Endodermal cell (in vitro differentiated cells): ENCODE results near the gene PRDM7. TPM values are rescaled to one million over a fixed set of nuclear protein-coding genes. Genes with fewer than 3 reads are reported as not detected.
"Not testable (repeated sequence)": the region's sequence is repeated elsewhere in the genome, so short reads cannot be mapped to it uniquely, and the experiment has no call there.

Experiments
- DNase-seq: peaks from one replicate; pipeline ENCODE4 v3.0.0-alpha.2; 2017
- H3K27ac ChIP-seq: 2 replicates; pipeline ENCODE4 v1.5.1; 2013; ENCODE audit warnings: mild to moderate bottlenecking, low read depth, low read length, moderate library complexity
- H3K27me3 ChIP-seq: 2 replicates; pipeline ENCODE4 v1.6.1; 2013; ENCODE audit warnings: mild to moderate bottlenecking, low read length, moderate library complexity; ENCODE audit not compliant: insufficient read depth, control insufficient read depth, poor library complexity, severe bottlenecking
- H3K36me3 ChIP-seq: 2 replicates; pipeline ENCODE4 v1.7.0; 2013; ENCODE audit warnings: mild to moderate bottlenecking, low read length, moderate library complexity; ENCODE audit not compliant: control insufficient read depth, insufficient read depth
- H3K4me1 ChIP-seq: one replicate; pipeline ENCODE4 v1.7.0; 2013; ENCODE audit warnings: low read length; ENCODE audit not compliant: control insufficient read depth, insufficient read depth
- H3K4me3 ChIP-seq: 2 replicates; pipeline ENCODE4 v1.5.1; 2013; ENCODE audit warnings: mild to moderate bottlenecking, low read length, moderate library complexity
- H3K9ac ChIP-seq: 2 replicates; pipeline ENCODE4 v1.6.1; 2013; ENCODE audit warnings: mild to moderate bottlenecking, low read length, moderate library complexity; ENCODE audit not compliant: poor library complexity, severe bottlenecking; ENCODE audit errors: extremely low read depth
- H3K9me3 ChIP-seq: 2 replicates; pipeline ENCODE4 v1.6.1; 2013; ENCODE audit warnings: mild to moderate bottlenecking, low read length, moderate library complexity; ENCODE audit not compliant: control insufficient read depth
- H3K27ac Mint-ChIP-seq: 2 replicates; pipeline ENCODE4 v1.8.0; 2020; ENCODE audit warnings: mixed read lengths
- H3K27me3 Mint-ChIP-seq: 2 replicates; pipeline ENCODE4 v1.8.0; 2021; ENCODE audit warnings: mild to moderate bottlenecking, mixed read lengths; ENCODE audit not compliant: insufficient read depth
- H3K36me3 Mint-ChIP-seq: 2 replicates; pipeline ENCODE4 v1.8.0; 2020; ENCODE audit warnings: low read depth, mixed read lengths
- H3K4me1 Mint-ChIP-seq: 2 replicates; pipeline ENCODE4 v1.8.0; 2020; ENCODE audit warnings: mixed read lengths
- H3K4me3 Mint-ChIP-seq: 2 replicates; pipeline ENCODE4 v1.8.0; 2020; ENCODE audit warnings: mild to moderate bottlenecking, moderate library complexity, mixed read lengths
- H3K9me3 Mint-ChIP-seq: 2 replicates; pipeline ENCODE4 v1.8.0; 2020; ENCODE audit warnings: mild to moderate bottlenecking, mixed read lengths
- WGBS, 2 experiments: methylation state at CpG; one replicate each; pipeline versions ENCODE4 v1.1.5 to v1.1.7; 2013; ENCODE audit warnings: missing lambda C conversion rate in 2 of 2, mixed read lengths in 1 of 2; ENCODE audit not compliant: insufficient coverage in 1 of 2, insufficient read length in 1 of 2; 5-methylcytosine and 5-hydroxymethylcytosine counted together
- long read RNA-seq, 4 experiments: library from polyadenylated mRNA in 2 of 4; library from RNA in 1 of 4; library from capped mRNA in 1 of 4; stranded (forward) in 3 of 4; unstranded in 1 of 4; transcript quantifications; one replicate each; pipeline ENCODE4 v2.0.0, GENCODE V29; 2020 to 2021; ENCODE audit warnings: inconsistent platforms in 1 of 4
- polyA plus RNA-seq, 2 experiments: library from polyadenylated mRNA; stranded (reverse); fragments of 50-300 nt; gene quantifications; one replicate each; pipeline ENCODE4 v1.2.3, GENCODE V29; 2013
- total RNA-seq, 2 donors: library from RNA; stranded (reverse); fragmentation: NEBNext Ultra II Directional in 1 of 2; extraction: Animal tissue kit (Norgen Biotek cat#: 25700) in 1 of 2; gene quantifications; 2 replicates in 1 of 2; 3 replicates in 1 of 2; pipeline ENCODE4 v1.2.1, GENCODE V29; 2021
- TF ChIP-seq, protein P1 (sequence below): fragments of 200-600 bp; sonication (generic); conservative IDR thresholded peaks from 2 replicates; pipeline ENCODE4 v1.5.0; 2021; ENCODE audit warnings: antibody characterized with exemption, mild to moderate bottlenecking

Gene PRDM7
- total RNA-seq: not detected
- not detected for polyA plus RNA-seq (2013, experiment 1 of 2)
- not detected for polyA plus RNA-seq (2013, experiment 2 of 2)
- long read RNA-seq, experiment 1: 0 reads
- long read RNA-seq, experiment 2: 0 reads
- long read RNA-seq, experiment 3: 0 reads
- long read RNA-seq, experiment 4: 0 reads

- Mint-ChIP-seq H3K27me3 (peaks cover 90% of the 10 kb centered on the region), H3K4me1 (peaks cover 11% of the 10 kb centered on the region), H3K9me3 (no peaks in the 10 kb centered on the region), H3K27ac (peak within 1 kb of the TSS; percentile 86), H3K4me3 (peak within 1 kb of the TSS; percentile 59), H3K36me3 (no peaks in the 10 kb centered on the region)
- H3K36me3 ChIP-seq: no peaks in the 10 kb centered on the region
- peak; percentile 99 for DNase-seq
- H3K4me1 ChIP-seq: no peaks in the 10 kb centered on the region
- peak within 1 kb of the TSS; percentile 82 for H3K4me3 ChIP-seq
- H3K9ac ChIP-seq: no peak within 1 kb of the TSS
- TF ChIP-seq, protein P1, sequence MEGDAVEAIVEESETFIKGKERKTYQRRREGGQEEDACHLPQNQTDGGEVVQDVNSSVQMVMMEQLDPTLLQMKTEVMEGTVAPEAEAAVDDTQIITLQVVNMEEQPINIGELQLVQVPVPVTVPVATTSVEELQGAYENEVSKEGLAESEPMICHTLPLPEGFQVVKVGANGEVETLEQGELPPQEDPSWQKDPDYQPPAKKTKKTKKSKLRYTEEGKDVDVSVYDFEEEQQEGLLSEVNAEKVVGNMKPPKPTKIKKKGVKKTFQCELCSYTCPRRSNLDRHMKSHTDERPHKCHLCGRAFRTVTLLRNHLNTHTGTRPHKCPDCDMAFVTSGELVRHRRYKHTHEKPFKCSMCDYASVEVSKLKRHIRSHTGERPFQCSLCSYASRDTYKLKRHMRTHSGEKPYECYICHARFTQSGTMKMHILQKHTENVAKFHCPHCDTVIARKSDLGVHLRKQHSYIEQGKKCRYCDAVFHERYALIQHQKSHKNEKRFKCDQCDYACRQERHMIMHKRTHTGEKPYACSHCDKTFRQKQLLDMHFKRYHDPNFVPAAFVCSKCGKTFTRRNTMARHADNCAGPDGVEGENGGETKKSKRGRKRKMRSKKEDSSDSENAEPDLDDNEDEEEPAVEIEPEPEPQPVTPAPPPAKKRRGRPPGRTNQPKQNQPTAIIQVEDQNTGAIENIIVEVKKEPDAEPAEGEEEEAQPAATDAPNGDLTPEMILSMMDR: no peak
- H3K27me3 ChIP-seq: peaks cover 20% of the 10 kb centered on the region
- WGBS, 2 experiments: 0 to 8% methylated on average over 7 to 32 of the region's 32 CpGs
- no peaks in the 10 kb centered on the region for H3K9me3 ChIP-seq
- H3K27ac ChIP-seq: no peak within 1 kb of the TSS
These were observed at the start of gene PRDM7 for GRCh38 chr16:90077240-90077756. TSS of gene PRDM7 (minus strand) at chr16:90077331. CDS start at chr16:90075910, 1,421 bp downstream.

DNA sequence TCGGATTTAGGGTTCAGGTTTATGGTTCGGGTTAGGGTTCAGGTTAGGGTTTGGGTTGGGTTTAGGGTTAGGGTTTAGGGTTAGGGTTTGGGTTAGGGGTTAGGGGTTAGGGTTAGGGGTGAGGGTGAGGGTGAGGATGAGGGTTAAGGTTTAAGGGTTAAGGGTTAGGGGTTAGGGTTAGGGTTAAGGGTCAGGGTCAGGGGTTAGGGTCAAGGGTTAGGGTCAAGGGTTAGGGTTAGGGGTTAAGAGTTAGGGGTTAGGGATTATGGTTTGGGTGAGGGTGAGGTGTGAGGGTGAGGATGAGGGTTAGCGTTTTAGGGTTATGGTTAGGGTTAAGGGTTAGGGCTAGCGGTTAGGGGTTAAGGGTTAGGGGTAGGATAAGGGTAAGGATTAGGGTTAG, 44.7 kb upstream of the PRDM7 start:
- H3K4me3 ChIP-seq: not testable (repeated sequence)

DNA sequence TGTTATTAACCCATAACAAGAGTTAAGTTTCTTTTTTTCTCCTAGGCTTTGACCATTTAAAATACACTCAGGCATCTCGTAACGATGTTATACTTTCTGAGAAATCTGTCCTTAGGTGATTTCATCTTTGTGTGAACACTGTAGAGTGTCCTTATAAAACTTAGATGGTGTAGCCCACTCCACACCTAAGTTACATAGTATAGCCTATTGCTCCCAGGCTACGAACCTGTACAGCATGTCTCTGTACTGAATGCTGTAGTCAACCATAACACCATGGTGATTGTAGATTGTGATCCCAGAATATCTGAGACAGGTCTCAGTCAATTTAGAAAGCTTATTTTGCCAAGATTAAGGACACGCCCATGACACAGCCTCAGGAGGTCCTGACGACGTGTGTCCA, 30.5 kb upstream of the PRDM7 start:
- no CpG with 5 or more reads among the region's 6 CpGs for WGBS, 2 experiments
- DNase-seq, H3K9me3 ChIP-seq, H3K4me1 Mint-ChIP-seq, H3K36me3 Mint-ChIP-seq, H3K36me3 ChIP-seq, H3K4me3 ChIP-seq, H3K9ac ChIP-seq, H3K4me1 ChIP-seq, H3K27me3 ChIP-seq, H3K27ac ChIP-seq, H3K9me3 Mint-ChIP-seq: not testable (repeated sequence)
- H3K27ac Mint-ChIP-seq: peak overlapping the region; percentile 96
- H3K4me3 Mint-ChIP-seq: peak overlapping the region; percentile 43
- H3K27me3 Mint-ChIP-seq: peaks cover 17% of the 10 kb centered on the region

More for the DNA sequence above, 44.7 kb upstream of the PRDM7 start:
- H3K36me3 ChIP-seq, H3K9me3 Mint-ChIP-seq, H3K9me3 ChIP-seq, H3K9ac ChIP-seq, H3K27ac ChIP-seq, H3K4me3 Mint-ChIP-seq, H3K27ac Mint-ChIP-seq, H3K4me1 ChIP-seq, H3K36me3 Mint-ChIP-seq, H3K27me3 Mint-ChIP-seq, DNase-seq, H3K4me1 Mint-ChIP-seq, H3K27me3 ChIP-seq: not testable (repeated sequence)
- 86% methylated on average over 1 of the region's 4 CpGs; no CpG with 5 or more reads in 1 of the 2 experiments for WGBS, 2 experiments

- H3K4me1 Mint-ChIP-seq, H3K9me3 ChIP-seq, H3K27me3 ChIP-seq, H3K4me1 ChIP-seq, H3K9me3 Mint-ChIP-seq, H3K36me3 ChIP-seq, DNase-seq, H3K9ac ChIP-seq, H3K27ac ChIP-seq, H3K36me3 Mint-ChIP-seq: not testable (repeated sequence)
- 97% methylated on average over 3 of the region's 13 CpGs; no CpG with 5 or more reads in 1 of the 2 experiments for WGBS, 2 experiments
- Mint-ChIP-seq H3K27ac (peak overlapping the region; percentile 96), H3K27me3 (peaks cover 20% of the 10 kb centered on the region), H3K4me3 (peak overlapping the region; percentile 72)
- peak overlapping the region; percentile 72 for H3K4me3 ChIP-seq
These were observed 29.9 kb upstream of the PRDM7 start for GRCh38 chr16:90107060-90107459.
